ENCODE results near the gene CSTA.
A peak's percentile ranks its signal among the peaks of the same experiment; 100 is the strongest.
"Not testable (repeated sequence)": the region's sequence is repeated elsewhere in the genome, so short reads cannot be mapped to it uniquely, and the experiment has no call there.

The CSTA gene

DNA sequence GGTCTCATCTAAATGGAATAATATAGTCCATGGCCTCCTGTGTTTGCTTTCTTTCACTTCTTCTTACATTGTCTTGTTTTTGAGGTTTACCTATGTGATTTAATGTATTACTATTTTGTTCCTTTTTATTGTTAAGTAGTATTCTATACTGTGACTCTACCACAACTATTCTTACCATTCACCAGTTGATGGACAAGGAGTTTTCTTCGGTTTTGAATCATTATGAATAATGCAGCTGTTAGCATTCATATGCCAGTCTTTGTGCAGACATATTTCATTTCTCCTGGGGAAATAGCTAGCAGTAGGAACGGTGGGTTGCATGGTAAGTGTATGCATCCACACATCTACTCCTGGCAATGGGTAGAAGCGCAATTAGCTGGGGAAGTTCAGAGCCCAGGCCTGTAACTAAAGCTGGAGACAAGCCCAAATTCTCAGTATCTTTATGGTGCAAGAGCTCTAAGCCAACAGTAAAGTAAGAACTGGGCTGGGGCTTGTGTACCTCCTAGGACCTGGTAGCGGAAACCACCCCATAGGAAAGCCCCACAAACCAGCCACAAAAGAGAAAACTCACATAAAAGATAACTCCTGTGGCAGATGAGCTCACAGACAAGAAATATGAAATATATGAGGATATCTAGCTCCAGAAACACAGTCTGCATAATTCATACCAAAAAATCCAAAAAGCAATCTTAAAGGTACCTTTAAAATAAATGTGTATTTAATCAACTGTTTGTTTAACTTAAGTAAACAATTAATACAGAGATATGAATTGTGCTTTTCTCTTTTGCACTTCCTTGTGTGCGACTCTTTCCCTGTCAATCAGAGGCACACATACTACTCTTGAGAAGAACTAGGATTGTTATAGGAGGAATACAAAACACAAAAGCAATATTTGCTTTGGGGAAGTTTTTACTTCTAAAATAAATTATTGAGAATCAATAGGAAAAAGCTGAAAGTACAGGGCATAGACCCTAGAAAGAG, 2.7 kb upstream of the CSTA start:
- DNase-seq, result no peak

DNA sequence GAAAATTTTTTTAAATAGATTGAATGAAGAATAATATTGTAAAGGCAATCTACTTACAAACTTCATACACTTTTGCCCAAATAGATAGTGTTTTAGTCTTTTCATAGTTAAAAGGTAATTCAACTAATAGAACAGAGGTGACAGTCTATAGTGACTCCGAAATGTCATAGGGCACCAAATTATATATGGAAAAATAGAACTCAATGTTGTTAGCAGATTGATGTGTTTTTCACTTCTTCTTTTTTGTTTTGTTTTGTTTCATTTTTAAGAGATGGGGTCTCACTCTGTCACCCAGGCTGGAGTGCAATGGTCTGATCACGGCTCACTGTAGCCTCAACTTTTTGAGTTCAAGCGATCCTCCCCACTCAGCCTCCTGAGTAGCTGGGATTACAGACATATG, 721 bp downstream of the CSTA start:
- DNase-seq, result no peak

DNA sequence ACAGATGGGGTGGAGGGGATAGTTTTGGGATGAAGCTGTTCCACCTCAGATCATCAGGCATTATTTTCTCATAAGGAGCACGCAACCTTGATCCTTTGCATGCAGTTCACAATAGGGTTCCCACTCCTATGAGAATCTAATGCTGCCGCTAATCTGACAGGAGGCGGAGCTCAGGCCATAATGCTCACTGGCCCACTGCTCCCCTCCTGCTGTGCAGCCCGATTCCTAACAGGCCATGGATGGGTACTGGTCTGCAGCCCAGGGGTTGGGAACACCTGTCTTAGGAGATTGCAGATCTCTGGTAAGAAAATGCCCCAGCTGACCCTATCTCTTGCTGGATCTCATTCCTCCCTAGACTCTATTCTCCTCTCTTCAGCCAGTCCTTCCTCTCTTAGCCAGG, 6.8 kb downstream of the CSTA start:
- DNase-seq, result no peak

DNA sequence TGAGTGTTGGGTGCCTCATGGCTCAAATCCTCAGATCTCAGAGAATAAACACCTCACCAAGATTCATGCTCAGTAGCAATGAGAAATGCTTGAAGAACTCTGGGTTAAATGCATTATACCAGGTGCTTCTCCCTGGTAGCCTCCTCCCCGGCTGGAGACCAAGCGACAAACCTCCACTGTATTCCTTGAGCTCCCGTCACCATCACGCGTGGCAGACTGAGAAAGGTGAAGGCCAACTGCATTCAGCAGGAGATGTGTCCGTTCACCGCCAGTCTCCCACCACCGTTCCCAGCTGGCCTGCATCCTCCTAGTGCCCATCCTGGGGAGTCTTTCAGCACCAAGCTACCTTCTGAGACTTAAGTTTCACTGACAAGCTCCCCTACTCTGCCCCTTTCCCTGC, 7.5 kb downstream of the CSTA start:
- DNase-seq, result no peak

DNA sequence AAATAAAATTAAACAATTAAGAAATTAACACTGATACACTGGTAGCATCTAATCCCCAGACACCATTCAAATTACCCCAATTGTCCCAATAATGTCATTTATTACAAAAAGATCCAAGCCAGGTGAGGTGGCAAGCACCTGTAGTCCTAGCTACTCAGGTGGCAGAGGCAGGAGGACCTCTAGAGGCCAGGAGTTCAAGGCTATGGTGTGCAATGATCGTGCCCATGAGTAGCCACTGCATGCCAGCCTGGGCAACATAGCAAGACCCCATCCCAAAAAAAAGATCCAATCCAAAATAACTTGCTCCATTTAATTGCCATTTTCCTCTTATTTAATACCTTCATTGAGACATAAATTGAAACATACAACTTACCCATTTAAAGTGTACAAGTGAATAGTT, 17.8 kb downstream of the CSTA start:
- no peak for DNase-seq

DNA sequence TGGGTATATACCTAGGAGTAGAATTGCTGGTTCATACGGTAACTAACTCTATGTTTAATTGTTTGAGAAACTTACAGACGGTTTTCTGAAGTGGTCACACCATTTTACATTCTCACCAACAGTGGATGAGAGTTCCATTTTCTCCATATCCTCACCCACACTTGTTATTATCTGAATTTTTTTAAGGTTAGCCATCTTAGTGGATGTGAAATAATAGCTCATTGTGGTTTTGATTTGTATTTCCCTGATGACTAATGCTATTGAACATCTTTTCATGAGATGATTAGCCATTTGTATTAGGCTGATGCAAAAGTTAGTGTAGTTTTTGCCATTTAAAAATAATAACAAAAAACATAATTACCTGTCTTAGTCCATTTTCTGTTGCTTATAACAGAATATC, 18.6 kb downstream of the CSTA start:
- peak; percentile 6 for DNase-seq

DNA sequence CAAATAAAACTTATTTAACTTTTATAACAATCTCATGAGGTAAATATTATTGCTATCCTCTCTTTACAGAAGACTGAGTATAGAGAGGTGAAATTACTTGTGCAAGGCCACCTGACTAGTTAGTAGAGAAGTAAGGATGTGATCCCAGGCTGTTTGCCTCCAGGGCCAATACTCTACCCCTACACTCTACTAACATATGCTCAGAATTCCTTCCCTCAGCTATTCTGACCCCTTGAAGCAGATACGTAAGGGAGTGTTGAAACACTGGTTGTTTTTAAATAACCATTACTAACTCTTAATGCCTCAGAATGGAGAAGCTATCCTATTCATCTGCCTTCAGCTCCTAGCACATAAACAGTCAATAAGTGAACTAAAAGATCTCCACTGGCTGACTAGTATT, 24.1 kb downstream of the CSTA start:
- DNase-seq, result no peak

DNA sequence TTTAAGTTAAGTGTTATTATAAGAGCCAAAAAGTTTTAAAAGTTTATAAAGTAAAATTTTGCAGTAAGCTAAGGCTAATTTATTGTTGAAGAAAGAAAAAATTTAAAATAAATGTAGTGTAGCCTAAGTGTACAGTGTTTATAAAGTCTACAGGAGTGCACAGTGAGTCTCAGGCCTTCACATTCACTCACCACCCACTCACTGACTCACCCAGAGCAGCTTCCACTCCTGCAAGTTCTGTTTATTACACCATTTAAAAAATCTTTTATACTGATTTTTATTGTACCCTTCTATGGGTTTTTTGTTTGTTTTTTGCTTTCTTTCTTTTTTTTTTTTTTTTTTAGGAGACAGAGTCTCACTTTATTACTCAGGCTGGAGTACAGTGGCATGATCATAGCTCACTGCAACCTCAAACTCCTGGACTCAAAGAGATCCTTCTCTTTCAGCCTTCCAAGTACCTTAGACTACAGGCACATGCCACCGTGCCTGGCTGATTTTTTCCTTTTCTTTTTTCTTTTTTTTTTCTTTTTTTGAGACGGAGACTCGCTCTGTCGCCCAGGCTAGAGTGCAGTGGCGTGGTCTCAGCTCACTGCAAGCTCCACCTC, 25.9 kb downstream of the CSTA start:
- peak; percentile 19 for DNase-seq

DNA sequence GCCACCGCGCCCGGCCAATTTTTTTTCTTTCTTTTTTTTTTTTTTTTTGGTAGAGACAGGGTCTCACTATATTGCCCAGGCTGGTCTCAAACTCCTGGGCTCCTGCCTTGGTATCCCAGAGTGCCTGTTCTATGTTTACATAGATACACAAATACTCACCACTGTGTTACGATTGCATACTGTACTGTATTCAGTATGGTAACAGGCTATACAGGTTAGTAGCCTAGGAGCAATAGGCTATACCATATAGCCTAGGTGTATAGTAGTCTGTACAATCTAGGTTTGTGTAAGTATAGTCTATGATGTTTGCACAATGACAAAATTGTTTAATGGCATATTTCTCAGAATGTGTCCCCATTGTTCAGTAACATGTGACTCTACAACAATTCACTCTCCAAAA, 26.6 kb downstream of the CSTA start:
- DNase-seq, result no peak

DNA sequence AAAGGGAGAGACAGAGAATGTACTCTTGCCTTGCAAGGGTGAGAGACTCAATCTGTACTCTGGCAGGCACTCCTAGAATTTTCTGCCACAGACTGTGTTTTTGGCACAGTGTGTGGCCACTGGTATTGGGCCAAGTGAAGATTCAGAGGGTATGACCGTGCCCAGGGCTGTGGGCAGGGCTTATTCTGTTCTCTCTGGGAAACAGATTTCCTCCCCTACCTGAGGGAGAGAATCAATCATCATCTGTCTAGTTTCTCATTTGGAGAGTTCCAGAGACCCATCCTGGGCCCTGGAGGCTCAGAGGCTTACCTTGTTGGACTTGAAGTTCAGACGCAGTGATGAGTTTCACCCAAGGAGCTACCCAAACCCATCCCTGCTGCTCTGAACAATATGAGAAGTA, 28.2 kb downstream of the CSTA start:
- DNase-seq, result no peak

DNA sequence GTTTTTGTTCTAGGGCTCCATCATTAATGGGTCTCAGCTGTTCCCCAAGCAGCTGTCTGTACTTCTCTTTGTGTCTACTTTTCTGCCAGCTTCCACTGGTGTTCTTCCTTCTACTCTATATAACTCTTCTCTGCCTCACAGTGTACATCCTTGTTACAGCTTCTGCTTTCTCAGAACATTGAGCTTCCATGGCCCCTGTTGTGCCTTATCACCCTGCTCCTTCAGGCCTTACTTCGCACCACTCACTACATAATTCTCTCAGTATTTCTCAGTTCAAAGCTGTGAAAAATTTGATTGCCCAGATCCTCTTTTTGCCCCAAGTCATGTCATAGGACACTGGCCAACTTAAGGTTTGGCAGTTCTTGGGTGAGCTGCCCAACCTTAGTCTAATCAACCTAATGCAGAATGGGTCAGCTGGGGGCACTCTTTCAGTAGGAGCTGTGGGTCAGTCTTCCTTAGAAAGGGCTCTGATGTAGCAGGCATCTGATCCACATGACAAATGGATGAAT, 28.9 kb downstream of the CSTA start:
- no peak for DNase-seq

DNA sequence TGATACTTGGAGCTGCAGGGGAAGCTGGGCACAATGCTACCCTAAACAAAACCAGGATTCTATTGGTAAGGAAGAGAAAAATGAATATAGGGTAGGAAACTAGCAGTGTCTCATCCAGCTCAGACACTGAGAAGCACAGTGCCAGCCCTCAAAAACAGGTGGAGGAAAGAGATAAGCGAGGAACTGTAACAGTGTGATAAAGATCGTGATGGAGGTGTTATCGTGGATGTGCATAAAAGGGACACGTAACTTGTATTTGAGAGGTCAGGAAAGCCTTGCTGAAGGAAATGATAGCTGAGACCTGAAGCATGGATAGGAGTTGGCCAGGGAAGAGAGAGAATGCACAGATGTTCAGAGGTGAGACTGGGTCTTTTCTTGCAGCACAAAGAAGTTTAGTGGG, 30.6 kb downstream of the CSTA start:
- no peak for DNase-seq

DNA sequence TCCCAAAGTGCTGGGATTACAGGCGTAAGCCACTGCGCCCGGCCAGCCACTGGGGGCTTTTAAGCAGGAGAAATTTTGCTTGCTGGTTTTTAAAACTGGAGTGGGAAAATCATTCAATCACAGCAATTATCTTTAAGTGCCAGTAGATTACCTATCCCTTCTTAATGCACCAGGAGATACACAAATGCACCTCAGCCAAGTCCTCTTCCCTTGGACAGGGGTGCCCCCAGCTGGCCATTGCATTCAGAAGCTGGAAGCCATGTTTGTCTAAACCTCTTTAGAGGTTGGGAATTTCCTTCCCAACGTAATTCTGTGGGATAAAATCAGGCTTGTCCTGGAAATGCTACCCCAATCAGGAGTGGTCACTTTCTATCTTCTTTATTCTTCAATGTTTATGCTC, 31.4 kb downstream of the CSTA start:
- peak; percentile 12 for DNase-seq

DNA sequence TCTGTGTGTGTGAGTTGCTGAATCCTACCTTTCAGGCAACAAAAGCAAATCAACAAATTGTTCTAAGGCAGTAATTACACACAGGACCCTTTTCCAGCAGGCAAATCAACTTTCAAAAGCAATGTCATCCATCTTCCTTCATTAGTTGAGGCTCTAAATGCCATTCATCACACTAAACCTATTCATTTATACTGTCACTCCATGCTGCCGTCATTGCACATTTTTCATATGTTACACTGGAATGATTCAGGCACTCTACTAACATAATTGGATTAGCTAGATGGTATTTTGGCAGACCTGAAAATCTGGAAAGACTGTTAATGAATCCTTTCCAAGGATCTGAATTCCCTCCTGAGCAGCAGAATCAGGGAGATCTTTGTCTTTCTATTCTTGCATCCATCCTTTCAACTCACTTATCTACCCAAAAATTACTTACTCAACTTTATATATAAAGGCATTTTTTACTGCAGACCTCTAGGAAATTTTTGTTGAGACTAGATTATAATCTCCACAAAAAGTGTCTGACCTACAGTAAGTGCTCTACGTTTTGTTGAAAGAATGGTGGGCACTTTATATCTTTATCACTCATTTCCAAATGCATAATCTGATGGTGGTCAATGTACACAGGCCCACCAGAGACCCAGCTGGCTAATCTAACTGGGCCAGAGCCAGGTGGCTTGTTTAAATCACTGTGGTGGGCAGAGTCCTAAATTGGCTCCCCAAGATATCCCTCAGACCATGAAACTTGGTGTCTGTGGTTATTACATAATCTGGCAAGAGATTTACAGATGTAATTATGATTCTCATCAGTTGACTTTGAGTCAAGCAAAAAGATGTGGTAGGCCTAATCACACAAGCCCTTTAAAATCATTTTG, 33.0 kb downstream of the CSTA start:
- peak; percentile 39 for DNase-seq

DNA sequence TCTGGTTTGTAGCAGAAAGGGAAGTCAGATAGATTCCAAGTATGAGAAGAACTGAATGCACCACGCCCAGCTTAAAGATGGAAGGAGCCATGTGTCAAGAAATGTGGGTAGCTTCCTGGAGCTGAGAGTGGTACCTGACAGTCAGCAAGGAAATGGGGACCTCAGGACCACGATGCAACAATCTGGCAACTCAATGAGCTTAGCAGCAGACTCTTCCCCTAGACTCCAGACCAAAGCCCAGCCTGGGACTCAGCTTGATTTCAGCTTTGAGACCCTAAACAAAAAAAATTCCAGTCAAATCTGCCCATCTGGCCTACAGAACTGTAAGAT, 33.6 kb downstream of the CSTA start:
- no peak for DNase-seq

DNA sequence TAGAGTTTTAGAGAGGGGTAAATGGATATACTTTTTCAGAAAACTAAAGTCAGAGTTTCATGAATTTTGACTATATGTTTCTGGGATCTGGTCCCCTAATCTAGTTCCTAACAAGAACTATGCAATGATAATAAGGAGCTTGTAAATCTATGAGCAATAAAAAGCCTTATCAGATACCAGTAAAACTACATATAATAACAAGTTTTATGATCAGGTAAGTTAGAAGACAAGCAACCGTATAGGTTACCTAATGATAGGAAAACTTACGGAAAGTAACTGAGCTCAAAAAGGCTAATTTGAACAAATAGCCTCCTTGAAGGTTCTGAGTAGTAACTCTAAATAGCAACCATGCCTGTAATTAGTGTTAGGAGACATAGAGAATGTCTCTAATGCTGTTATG, 37.0 kb downstream of the CSTA start:
- DNase-seq, result no peak

DNA sequence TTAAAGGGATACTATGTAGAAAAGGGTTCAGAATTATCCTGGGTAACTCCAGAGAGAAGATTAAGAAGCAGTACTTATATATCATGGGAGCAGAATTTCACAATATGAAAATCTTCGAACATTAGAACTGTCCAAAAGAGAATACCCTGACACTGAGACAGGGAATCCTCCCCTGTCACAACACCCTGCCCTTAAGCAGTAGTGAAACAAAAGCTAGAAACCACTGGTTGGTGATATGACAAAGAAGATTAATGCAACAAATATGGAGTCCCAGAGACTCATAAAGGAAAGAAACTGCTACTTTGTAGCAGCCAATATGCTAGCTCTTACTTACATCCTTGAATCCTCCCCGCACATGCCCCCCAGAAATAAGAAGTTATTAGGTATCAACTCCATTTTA, 39.4 kb downstream of the CSTA start:
- no peak for DNase-seq

DNA sequence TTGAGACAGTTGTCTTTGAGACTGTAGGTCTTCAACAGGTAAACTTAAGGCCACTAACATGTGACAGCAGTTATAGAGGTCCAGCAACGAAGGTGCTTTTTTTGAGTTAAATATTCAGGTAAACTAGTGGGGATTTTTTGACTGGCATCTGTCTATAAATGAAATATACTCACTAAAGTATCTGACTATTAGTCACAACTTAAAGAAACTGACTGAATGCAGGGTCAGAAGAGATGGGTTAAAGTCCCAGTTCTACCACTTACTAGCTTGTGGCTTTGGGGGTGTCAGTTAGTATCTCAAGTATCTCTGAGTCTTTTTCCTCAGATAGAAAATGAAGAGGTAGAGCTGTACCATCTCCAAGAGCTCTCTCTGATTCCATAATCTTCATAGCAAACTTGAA, 40.0 kb downstream of the CSTA start:
- no peak for DNase-seq

DNA sequence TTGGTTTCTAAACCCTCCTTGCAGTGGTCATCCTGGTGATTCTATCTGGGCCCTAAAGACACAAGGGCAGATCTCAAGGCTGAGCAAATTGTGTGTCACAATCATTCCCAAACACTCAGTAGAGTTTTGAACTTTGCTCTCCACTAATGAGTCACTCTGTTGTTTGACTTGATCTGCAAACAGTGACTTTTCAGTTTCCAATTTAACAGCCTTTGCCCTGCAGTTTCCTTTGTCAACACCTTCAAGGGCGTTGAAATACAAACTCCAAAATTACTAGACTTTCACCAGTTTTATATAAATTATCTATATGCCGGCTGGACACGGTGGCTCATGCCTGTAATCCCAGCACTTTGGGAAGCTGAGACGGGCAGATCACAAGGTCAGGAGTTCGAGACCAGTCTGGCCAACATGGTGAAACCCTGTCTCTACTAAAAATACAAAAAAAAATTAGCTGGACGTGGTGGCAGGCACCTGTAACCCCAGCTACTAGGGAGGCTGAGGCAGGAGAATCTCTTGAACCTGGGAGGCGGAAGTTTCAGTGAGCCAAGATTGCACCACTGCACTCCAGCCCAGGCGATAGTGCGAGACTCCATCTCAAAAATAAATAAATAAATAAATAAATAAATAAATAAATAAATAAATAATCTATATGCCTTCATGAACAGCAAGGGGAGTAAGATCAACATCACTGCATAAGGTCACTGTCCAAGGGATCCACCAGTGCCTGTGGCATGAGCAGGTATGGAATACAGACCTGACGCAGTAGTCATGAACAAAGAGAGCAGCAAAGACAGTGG, 40.7 kb downstream of the CSTA start:
- DNase-seq, result not testable (repeated sequence)

DNA sequence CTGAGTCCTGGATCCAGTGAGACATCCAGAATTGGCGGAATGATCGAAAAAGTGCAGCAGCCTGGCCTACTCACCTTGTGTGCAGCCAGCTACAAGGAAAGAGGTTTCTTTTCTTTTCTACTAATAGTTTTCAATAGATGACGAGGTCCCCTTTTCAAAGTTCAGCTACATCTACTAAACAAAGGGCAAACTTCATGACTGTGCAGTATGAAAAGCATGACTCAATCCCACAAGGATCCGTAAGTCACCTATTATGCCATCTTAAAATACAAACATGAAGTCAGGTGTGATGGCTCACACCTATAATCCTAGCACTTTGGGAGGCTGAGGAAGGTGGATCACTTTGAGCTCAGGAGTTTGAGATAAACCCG, 41.3 kb downstream of the CSTA start:
- no peak for DNase-seq

DNA sequence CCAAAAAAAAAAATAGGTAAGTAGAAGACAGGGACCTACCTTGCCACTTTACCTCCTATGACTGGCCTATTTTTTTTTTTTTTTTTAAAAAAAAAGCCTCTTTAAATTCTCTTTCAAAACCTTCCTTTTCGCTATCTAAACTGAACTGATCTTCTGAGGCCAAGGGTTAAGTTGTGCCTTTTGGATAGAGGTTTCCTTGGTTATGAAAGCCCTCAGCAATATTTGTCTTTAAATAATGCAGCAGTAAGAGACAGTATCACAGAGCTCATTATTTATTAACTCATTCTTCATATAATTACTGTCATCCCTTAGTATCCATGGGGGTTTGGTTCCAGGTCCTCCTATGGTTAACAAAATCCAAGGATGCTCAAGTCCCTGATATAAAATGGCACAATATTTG, 49.0 kb downstream of the CSTA start:
- DNase-seq, result no peak

DNA sequence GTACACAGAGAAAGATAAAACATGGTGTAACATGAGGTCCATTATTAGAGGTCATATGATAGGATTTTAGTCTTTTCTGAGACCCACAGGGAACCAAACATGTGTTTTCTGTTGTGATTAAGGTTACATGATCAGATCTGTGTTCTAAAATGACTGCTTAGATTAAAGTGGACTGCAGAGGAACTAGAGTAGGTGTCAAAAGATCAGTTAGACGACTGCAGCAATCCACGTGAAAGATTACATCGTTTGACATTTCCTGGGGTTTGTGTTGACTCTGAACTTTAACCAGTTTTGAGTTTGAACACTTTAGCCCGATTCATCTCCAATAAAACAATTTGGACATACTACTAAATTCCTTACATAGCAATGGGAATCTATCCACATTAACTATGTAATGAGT, 52.9 kb downstream of the CSTA start:
- no peak for DNase-seq
